ENCODE measurements around the gene GALNT9.
"Not testable (repeated sequence)": the region's sequence is repeated elsewhere in the genome, so short reads cannot be mapped to it uniquely, and the experiment has no call there.

GALNT9 gene

DNA sequence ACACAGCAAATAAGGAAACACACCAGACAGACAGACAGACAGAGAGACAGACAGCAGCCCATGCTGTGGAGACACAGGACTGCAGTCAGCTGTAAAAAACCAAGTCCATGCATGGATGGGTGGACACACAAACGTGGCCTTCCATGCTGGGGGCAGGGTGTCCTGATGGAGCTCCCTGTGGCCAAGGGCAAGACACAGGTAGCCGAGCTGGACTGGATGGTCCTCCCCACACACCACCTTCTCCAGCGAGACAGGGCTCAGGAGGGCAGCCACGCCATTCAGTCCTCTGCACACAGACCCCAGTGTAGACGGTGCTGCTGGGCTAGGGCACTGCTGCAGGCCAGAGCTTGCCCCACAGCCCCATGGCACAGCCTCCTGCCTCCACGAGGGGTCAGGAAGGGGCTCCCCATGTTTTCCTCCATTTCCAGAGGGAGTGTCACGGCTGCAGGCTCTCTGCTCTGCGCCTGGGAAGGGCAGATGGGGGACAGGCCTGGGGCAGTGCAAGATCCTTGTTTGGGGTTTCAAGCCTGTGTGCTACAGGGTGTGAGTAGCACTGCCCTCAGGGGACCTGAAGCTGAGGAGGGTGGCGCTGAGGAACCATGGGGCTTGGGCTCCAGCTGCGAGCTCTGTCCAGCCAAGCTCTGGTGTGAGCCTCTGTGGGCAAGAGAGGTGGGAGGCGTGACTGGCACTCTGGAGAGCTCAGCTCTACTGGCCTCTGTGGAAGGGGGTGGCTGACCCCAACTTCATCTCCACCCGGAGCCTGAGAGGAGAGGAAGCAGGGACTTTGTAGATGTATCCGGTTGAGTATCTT, 67.9 kb downstream of the GALNT9 start:
- DNase-seq: no peak
- in situ Hi-C loops (cut with MboI; ENCODE audit: low pct_unique_long_range_greater_than_20kb, low sequenced_read_pairs): no loop called here

DNA sequence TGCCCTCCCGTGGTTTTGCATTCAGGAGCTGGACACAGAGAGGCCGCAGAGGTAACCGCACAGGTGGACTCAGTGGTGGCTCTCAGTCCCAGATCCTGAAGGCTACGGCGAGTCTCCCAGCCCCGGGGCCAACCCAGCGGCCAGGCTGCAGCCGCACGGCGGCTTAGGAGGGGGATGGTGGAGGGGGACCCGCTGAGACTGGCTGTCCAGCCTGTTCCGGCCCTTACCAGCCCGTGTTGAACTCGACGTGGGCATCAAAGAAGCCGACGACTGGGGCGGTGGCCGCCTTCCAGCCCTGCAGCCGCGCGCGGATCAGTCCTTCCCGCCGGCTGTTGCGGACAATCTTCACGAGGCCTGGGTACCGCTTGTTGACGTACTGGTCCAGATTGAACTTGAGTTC, 68.7 kb downstream of the GALNT9 start:
- in situ Hi-C loops (cut with MboI; ENCODE audit: low pct_unique_long_range_greater_than_20kb, low sequenced_read_pairs): no loop called here
- no peak for DNase-seq

DNA sequence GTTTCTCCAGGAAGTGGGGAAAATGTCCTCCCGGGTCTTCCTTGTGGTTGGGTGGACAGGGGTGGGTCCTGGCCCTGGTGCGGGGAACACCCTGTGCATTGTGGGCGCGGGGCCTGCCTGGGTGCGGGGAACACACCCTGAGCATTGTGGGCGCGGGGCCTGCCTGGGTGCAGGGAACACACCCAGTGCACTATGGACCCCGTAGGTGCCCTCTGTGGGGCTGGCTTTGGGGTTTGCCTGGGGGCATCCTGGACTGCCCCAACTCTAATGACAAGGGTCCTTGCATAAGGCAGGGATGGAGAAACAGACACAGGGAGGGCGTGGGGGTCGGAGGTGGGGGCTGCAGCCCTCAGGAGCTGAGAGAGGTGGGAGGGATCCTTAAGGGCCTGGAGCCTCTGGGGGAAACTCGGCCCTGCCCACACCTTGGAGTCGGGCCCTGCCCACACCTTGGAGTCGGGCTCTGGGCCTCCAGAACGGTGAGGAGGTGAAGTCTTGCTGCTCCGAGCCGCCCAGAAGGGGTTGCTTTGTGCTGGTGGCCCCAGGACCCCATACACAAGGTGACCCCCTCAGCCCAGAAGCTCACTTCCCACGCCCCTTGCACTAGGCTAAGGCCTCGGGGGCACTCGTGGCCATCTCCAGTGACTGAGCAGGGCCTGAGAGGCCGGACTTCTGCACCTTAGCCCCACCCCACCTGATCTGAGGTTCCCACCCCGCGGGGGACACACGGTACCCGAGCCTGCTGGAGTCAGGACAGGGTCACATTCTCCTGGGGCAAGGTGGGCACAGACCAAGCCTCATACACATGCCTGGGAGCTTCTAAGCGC, 69.3 kb downstream of the GALNT9 start:
- DNase-seq: no peak
- in situ Hi-C loops (cut with MboI; ENCODE audit: low pct_unique_long_range_greater_than_20kb, low sequenced_read_pairs): no loop called here

DNA sequence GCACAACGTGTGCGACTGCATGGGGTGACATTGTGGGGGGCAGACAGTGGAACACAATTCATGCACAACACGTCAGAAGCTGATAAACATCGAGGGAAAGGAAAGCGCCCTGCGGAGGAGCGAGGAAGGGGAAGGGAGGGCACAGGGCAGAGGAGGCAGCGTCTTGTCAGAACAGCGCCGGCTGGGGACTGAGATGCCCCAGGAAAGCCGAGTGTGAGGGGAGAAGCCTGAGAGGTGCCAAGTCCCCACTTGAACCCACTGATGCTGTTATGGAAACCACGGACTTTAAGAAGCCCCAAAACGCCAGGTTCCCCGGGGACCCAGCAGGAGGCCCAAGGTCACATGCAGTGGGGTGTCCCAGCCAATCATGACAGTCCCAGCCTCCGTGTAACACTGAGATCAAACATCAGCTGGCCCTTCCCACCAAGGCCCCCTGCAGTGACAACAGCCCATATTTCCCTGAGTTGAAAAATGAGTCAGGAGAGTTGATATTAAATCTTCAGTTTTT, 70.0 kb downstream of the GALNT9 start:
- in situ Hi-C loops (cut with MboI; ENCODE audit: low pct_unique_long_range_greater_than_20kb, low sequenced_read_pairs): no loop called here
- DNase-seq: no peak

DNA sequence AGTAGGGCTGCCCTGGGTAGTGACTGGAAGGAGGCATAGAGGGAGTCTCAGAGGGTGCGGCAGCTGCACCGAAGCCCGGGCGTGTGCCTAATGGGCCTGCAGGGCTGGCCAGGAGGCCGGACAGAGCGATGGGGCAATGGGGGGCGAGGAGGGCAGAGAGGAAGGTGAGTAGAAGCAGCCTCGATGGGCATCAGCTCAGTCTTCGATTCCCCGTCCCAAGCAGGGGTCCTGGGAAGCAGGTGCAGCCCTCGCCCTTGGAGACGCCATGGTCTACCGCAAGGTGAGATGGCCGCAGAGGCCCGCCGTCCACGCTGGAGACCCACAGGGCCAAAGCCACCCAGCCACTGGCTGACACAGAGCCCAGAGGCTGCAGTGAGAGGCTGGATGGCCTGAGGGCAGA, 70.8 kb downstream of the GALNT9 start:
- in situ Hi-C loops (cut with MboI; ENCODE audit: low pct_unique_long_range_greater_than_20kb, low sequenced_read_pairs): no loop called here

DNA sequence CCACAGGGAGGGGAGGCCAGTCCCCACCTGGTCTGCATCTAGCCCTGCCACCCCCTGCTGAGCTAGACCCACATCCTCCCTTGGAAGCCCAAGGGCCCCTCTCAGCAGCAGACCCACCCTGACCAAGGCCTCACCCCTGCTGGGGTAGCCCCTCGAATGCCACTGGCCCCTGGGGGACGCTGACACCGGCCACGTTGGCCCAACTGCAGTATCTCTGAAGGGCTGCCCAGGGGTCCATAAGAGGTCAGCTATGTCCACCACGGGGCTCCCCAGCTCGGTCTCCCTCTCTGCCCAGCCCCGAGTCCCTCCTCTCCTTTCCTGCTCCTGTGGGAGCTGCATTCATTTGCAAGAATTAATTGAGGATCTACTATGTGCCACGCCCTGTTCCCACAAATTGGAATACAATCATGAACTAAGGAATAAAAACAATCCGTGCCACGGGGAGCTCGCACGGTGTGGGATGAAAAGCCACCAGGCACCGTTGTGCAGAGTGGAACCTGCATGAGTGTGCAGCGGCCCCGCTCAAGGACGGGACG, 71.4 kb downstream of the GALNT9 start:
- in situ Hi-C loops (cut with MboI; ENCODE audit: low pct_unique_long_range_greater_than_20kb, low sequenced_read_pairs): no loop called here
- DNase-seq: no peak

More for the DNA sequence above, 70.8 kb downstream of the GALNT9 start:
- no peak for DNase-seq

DNA sequence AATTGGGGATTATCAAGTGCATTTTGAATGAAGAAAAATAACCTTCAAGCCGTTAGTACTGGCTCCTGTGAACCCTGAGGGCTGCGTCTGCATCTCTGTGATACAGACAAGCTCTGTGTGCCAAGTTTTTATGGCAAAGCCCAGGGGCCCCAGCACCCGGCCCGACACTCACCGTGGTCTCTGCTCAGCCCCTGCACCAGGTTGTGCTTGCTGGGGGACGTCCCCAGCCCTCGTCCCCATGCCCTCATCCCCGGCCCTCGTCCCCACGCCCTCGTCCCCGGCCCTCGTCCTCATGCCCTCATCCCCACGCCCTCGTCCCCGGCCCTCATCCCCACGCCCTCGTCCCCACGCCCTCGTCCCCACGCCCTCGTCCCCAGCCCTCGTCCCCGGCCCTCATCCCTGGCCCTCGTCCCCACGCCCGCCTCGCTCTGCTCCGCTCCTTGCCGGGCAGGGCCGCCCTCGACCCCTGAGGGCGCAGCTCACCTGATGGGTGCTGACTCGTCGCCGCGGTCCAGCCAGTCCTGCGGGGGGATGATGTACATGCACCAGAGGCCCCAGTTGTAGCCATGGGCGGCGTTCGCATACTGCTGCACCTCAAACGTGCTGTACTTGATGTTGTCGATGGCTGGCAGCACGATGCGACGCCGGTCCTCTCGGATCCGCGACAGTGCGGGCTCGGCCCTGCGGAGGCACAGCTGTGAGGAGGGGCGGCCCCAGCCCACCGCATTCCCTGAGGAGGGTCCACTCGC, 72.0 kb downstream of the GALNT9 start:
- in situ Hi-C loops (cut with MboI; ENCODE audit: low pct_unique_long_range_greater_than_20kb, low sequenced_read_pairs): no loop called here
- DNase-seq: no peak

DNA sequence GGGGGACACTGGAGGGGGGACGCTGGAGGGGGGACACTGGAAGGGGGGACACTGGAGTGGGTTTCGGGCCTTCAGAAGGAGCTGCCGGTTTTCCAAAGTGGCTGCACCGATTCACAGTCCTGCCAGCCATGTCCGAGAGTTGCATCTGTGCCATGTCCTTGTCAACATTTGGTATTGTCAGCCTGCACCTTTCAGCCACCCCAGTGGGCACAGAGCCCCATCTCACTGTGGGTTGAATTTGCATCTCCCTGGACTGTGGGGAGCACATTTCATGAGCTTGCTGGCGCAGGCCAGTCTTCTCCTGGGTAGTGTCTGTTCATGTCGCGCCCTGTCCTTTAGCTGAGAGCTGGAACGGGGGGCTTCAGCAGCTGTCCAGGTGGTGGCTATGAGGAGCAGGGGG, 72.7 kb downstream of the GALNT9 start:
- no peak for DNase-seq
- in situ Hi-C loops (cut with MboI; ENCODE audit: low pct_unique_long_range_greater_than_20kb, low sequenced_read_pairs): no loop called here

DNA sequence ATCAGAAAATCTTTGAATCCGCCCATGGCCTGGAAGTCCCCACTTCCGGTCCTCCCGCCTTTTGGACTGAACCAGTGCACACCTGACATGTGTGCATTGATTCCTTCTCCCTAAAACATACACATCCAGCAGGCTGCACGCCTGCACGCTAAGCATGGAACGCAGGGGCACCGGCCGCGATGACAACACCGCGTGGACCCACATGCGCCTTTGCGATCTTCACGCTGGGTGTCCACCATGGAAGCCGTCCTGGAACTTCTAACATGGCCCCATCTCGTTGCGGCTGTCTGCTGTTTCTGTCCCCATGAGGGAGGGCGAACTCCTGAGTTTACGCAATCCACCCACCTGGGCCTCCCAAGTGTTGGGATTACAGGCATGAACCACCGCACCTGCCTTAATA, 73.7 kb downstream of the GALNT9 start:
- DNase-seq: no peak
- in situ Hi-C loops (cut with MboI; ENCODE audit: low pct_unique_long_range_greater_than_20kb, low sequenced_read_pairs): no loop called here

DNA sequence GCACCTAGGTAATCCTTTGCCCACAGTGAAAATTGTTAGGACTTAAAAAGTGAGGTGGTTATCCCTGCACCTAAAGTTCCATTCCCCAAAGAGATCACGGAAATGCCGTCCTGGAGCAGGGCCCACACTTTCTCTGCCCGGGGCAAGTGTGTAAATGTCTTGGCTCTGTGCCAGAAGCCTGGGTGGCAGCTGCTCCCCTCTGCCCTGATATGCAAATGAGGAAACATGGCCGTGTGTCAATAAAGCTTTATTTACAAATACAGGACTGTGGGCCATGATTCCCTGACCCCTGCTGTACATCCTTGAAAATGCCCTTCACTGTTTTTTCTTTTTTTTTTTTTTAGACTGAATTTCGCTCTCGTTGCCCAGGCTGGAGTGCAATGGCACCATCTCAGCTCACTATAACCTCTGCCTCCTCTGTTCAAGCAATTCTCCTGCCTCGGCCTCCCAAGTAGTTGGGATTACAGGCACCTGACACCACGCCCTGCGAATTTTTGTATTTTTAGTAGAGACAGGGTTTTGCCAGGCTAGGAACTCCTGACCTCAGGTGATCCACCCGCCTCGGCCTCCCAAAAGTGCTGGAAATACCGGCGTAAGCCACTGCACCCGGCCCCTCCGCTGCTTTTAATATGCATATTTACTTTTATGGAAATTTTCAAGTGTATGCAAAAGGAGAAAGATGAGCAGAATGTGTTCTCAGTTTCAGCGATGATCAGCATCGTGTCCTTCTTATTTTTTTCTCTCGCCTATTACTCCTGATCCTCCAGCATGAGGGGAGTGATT, 75.5 kb downstream of the GALNT9 start:
- in situ Hi-C loops (cut with MboI; ENCODE audit: low pct_unique_long_range_greater_than_20kb, low sequenced_read_pairs): no loop called here
- DNase-seq: no peak

DNA sequence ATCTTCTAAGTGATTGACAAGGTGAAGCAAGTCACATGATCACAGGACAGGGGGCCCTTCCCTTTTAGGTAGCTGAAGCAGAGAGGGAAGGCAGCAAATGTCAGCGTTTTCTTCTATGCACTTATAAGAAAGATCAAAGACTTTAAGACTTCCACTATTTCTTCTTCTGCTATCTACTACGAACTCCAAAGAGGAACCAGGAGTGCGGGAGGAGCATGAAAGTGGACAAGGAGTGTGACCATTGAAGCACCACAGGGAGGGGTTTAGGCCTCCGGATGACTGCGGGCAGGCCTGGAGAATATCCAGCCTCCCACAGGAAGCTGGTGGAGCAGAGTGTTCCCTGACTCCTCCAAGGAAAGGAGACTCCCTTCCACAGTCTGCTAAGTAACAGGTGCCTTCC, 76.4 kb downstream of the GALNT9 start:
- DNase-seq; in situ Hi-C loops (cut with MboI; ENCODE audit: low pct_unique_long_range_greater_than_20kb, low sequenced_read_pairs): not testable (repeated sequence)

DNA sequence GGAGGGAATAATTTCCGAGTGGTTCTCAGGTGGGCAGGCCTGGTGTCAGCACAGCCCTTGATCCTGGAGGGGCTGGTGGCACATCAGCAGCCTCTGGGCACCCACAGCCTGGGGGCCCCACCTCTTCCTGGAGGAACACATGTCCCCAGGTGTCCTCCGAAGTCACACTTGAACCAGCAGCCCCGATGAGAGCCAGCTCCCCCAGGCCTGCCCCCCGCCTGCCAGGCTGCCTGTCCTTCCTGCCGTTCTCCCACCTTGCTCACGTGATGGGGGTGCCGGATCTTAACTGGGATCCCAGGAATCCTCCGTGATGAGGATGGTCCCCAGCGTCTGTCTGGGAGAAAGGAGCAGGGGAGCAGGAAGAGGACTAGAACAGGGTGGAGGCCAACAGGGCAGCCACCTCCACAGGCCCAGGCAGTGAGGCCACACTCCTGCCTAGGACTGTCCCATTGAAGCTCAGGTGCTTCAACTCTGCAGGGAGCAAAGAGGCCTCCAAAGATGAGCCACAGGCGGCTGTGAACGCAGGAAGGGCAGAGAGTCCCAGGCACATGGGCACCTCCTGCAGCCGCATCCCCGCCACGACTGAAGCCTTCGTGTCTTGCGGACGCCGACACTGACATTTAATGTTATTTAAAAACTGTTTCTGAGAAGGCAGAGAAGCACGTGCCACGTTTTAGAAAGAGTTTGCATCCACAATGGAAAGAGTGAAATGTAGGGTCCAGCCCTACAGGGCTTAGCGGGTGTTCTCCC, 77.5 kb downstream of the GALNT9 start:
- DNase-seq: no peak
- in situ Hi-C loops (cut with MboI; ENCODE audit: low pct_unique_long_range_greater_than_20kb, low sequenced_read_pairs): no loop called here

DNA sequence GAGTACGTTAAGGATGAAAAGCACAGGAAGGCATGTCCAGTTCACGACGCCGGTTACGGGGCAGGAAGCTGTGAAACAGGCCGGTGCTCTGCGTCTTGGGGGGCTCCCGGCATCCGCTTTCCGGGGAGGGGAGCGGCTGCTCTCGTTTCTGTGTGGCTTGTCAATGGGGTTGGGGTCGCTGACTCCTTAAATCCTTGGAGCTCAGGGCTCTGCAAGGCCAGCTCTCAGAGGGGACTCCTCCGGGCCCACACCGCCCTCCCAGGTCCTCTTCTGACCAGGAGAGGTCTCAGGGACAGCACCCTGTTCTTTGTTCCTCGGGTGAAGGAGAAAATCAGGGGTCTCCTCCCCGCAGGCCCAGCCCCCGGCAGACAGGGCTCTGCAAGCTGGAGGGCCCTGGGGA, 78.1 kb downstream of the GALNT9 start:
- no peak for DNase-seq
- in situ Hi-C loops (cut with MboI; ENCODE audit: low pct_unique_long_range_greater_than_20kb, low sequenced_read_pairs): no loop called here

DNA sequence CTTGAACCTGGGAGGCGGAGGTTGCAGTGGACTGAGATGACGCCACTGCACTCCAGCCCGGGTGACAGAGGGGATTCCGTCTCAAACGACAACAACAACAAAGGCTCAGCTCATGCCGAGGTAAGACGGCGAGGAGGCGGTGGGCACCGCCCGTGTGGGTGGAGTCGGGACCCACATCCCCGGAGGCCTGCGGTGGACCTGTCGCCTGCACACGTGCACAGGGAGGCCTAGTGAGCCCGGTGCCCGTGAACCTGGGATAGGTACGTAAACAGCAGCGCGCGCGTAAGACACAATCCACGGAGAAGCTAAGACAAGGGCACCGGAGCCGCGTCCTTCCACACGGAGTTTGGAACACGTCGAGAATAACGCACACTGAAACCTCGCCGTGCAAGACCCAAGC, 78.7 kb downstream of the GALNT9 start:
- in situ Hi-C loops (cut with MboI; ENCODE audit: low pct_unique_long_range_greater_than_20kb, low sequenced_read_pairs): no loop called here
- no peak for DNase-seq

DNA sequence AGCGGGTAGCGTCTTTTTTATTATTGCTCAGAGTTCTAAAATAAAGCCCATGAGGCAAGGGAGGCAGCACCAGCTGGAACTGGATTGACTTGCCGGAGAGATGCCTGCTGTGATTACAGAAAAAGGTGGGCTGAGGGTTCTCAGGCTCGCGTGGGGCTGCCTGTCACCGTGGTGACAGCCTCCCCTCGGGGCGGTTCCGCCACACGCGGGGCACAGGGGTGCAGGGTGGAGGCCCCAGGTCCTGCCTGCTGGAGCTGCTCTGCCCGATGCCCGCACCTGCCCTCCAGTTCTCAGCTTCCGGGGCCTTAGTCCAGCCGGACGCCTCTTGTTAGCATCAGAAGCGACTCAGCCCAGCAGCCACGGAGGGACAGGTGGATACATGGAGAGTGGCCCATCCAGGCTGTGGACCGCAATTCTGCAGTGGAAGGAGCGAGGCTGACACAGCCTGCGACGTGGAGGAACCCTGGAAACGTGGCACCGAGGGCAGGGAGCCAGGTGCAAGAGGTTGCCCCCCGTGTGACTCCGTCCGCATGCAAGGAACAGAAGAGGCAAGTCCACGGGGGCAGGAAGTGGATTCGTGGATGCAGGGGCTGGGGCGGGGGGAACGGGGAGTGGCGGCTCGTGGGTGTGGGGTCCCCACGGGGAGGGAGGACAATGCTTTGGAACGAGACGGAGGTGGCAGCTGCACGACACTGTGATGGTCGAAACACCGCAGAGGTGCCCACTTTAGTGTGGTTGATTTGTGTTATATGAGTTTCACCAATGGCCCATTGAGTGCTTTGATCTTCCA, 79.5 kb downstream of the GALNT9 start:
- in situ Hi-C loops (cut with MboI; ENCODE audit: low pct_unique_long_range_greater_than_20kb, low sequenced_read_pairs): no loop called here
- DNase-seq: no peak

DNA sequence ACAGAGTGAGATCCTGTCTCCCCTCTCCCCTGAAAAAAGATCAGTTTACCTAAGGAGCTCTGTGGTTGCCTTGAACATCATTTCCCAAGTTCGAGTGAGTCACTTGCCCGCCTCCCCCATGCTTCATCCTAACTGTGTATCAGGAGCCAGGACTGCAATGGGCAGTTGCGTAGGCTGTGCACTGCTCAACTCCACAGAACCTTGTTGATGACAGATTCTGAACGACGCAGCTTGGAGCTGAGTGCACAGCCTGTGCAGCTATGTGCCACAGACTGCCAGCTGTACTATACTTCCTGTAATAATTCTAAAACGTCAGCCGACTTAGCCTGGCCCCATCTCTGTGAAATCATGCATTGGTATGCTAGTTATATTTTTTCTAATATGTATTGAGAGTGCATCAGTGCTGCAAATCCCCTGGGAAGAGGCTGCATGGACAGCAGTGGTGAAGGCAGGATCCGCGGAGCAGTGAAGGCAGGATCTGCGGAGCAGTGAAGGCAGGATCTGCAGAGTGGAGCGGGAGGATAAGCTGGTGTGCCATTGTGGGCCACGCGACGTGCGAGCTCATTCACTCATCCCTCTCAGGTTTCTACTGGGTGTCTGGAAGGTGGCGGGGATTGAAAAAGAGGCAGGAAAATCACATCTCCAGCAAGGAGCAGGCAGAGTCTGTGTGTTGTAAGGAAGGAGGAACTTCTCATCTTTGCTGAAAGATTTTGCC, 80.8 kb downstream of the GALNT9 start:
- DNase-seq: no peak
- in situ Hi-C loops (cut with MboI; ENCODE audit: low pct_unique_long_range_greater_than_20kb, low sequenced_read_pairs): no loop called here
